Measurements from ENCODE around the gene FAF2.

The FAF2 gene

DNA sequence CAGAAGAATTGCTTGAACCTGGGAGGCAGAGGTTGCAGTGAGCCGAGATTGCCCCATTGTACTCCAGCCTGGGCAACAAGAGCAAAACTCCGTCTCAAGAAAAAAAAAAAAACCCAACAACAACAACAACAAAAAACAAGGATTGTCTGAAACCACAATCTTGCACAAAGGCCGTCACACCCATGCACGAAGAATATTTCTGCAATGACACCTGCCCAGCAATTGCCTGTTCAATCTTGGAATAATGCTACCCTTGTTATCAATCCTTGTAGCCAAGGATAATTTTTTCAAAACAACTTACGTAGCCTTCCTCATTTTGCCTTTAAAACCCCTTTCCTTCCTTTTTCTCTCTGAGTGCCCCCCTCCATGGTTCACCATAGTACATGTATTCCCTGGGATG is 28.1 kb upstream of the FAF2 start:
- no peaks in the 10 kb centered on the region; the same call in 1 of the 2 replicates for H3K27me3 ChIP-seq (ENCODE audit: insufficient read depth, low read length)
- H3K4me1 ChIP-seq (ENCODE audit: control insufficient read depth, insufficient read depth, low read length, unreplicated experiment) = peaks cover 5% of the 10 kb centered on the region
- no peak overlapping the region for H3K4me3 ChIP-seq (ENCODE audit: low read depth, low read length)
- no peaks in the 10 kb centered on the region for H3K36me3 ChIP-seq (ENCODE audit: insufficient read depth, low read length)
- H3K79me2 ChIP-seq (ENCODE audit: control insufficient read depth, insufficient read depth, low read length, unreplicated experiment) = peaks cover 12% of the 10 kb centered on the region
- no peak overlapping the region for H3K27ac ChIP-seq (ENCODE audit: low read depth, low read length)
- no peak overlapping the region for H2AFZ ChIP-seq (ENCODE audit: low read length, unreplicated experiment)

DNA sequence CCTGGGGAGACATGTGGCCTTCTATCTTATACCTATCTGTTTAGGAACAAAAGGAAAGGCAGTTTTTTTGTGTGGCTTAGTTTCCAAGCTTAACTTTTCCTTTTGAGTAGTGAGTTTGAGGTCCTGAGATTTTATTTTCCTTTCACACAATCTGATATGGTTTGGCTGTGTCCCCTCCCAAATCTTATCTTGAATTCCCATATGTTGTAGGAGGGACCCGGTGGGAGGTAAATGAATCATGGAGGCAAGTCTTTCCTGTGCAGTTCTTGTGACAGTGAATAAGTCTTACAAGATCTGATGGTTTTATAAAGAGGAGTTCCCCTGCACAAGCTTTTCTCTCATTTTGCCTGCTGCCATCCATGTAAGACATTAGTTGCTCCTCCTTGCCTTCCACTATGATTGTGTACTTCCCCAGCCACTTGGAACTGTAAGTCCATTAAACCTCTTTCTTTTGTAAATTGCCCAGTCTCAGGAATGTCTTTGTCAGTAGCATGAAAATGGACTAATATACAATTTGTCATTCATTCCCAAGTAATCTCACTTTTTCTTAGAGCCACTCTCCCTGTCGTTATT is 27.1 kb upstream of the FAF2 start:
- H3K27me3 ChIP-seq (ENCODE audit: insufficient read depth, low read length) = no peaks in the 10 kb centered on the region; the same call in 1 of the 2 replicates
- no peak overlapping the region for H2AFZ ChIP-seq (ENCODE audit: low read length, unreplicated experiment)
- H3K4me1 ChIP-seq (ENCODE audit: control insufficient read depth, insufficient read depth, low read length, unreplicated experiment) = peaks cover 3% of the 10 kb centered on the region
- peaks cover 3% of the 10 kb centered on the region for H3K79me2 ChIP-seq (ENCODE audit: control insufficient read depth, insufficient read depth, low read length, unreplicated experiment)
- H3K36me3 ChIP-seq (ENCODE audit: insufficient read depth, low read length) = no peaks in the 10 kb centered on the region
- H3K4me3 ChIP-seq (ENCODE audit: low read depth, low read length) = no peak overlapping the region
- H3K27ac ChIP-seq (ENCODE audit: low read depth, low read length) = no peak overlapping the region

DNA sequence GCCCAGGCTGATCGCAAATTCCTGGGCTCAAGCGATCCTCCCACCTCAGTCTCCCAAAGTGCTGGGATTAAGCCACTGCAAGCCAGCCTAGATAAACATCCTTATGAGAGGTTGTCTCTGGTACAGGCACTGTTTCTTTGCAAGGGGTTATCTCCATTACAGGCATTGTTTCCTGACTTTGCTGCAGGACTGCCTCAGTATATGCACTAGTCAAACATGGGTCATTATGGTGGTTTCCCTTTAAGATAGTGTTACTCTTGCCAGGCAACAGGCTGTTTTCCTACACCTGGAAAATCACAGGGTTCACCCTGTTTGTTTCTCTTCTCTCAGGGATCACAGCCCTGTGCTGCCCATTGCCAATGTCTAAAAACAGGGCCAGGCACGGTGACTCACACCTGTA is 24.0 kb upstream of the FAF2 start:
- H3K27ac ChIP-seq (ENCODE audit: low read depth, low read length) = no peak overlapping the region
- no peak overlapping the region for H3K4me3 ChIP-seq (ENCODE audit: low read depth, low read length)

DNA sequence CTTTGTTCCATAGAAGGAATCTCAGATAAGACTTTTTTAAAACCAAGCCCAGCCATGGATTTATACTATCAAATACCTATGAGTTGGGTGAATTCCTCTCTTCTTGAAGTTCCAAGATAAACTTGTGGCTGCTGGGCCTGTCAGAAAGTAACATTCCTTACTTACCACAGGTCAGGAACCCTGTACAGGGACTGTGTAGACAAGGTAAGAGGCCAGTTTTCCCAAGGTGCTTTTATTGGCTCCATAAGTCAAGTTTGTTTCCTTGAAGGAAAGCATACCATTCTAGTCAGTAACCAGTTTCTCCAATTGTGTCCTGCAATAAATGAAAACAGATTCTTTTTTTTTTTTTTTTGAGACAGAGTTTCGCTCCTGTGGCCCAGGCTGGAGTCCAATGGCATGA is 23.0 kb upstream of the FAF2 start:
- no peak overlapping the region for H3K27ac ChIP-seq (ENCODE audit: low read depth, low read length)
- H2AFZ ChIP-seq (ENCODE audit: low read length, unreplicated experiment) = no peak overlapping the region
- H3K4me3 ChIP-seq (ENCODE audit: low read depth, low read length) = no peak overlapping the region
- H3K27me3 ChIP-seq (ENCODE audit: insufficient read depth, low read length) = no peaks in the 10 kb centered on the region; the same call in 1 of the 2 replicates
- H3K79me2 ChIP-seq (ENCODE audit: control insufficient read depth, insufficient read depth, low read length, unreplicated experiment) = no peaks in the 10 kb centered on the region
- H3K36me3 ChIP-seq (ENCODE audit: insufficient read depth, low read length) = no peaks in the 10 kb centered on the region
- H3K4me1 ChIP-seq (ENCODE audit: control insufficient read depth, insufficient read depth, low read length, unreplicated experiment) = no peaks in the 10 kb centered on the region

More for the DNA sequence above, 24.0 kb upstream of the FAF2 start:
- Histone ChIP-seq H3K36me3 (ENCODE audit: insufficient read depth, low read length) (no peaks in the 10 kb centered on the region), H3K79me2 (ENCODE audit: control insufficient read depth, insufficient read depth, low read length, unreplicated experiment) (no peaks in the 10 kb centered on the region), H3K4me1 (ENCODE audit: control insufficient read depth, insufficient read depth, low read length, unreplicated experiment) (no peaks in the 10 kb centered on the region), H2AFZ (ENCODE audit: low read length, unreplicated experiment) (no peak overlapping the region), H3K27me3 (ENCODE audit: insufficient read depth, low read length) (no peaks in the 10 kb centered on the region; the same call in 1 of the 2 replicates)

DNA sequence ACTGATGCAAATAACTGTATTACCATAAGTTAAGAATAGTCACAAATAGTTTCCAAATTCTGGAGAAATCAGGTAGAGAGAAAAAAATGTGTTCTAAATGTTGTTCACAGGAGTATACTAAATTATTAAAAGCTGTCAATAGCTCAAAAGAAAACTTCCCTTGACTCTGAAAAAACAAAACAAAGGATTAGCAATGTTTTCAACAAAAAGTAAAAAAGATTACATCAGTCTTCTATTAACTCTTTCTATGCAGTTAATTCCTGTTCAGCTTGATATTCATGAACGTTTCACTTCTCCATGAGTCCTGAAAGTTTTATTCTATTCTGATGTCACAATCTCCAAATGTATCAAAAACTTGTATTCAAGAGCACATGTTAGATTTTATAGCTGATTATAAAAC is 22.4 kb upstream of the FAF2 start:
- no peak overlapping the region for H2AFZ ChIP-seq (ENCODE audit: low read length, unreplicated experiment)
- H3K79me2 ChIP-seq (ENCODE audit: control insufficient read depth, insufficient read depth, low read length, unreplicated experiment) = no peaks in the 10 kb centered on the region
- no peaks in the 10 kb centered on the region for H3K4me1 ChIP-seq (ENCODE audit: control insufficient read depth, insufficient read depth, low read length, unreplicated experiment)
- H3K27ac ChIP-seq (ENCODE audit: low read depth, low read length) = no peak overlapping the region
- no peaks in the 10 kb centered on the region for H3K36me3 ChIP-seq (ENCODE audit: insufficient read depth, low read length)
- H3K27me3 ChIP-seq (ENCODE audit: insufficient read depth, low read length) = no peaks in the 10 kb centered on the region; the same call in 1 of the 2 replicates
- H3K4me3 ChIP-seq (ENCODE audit: low read depth, low read length) = no peak overlapping the region

DNA sequence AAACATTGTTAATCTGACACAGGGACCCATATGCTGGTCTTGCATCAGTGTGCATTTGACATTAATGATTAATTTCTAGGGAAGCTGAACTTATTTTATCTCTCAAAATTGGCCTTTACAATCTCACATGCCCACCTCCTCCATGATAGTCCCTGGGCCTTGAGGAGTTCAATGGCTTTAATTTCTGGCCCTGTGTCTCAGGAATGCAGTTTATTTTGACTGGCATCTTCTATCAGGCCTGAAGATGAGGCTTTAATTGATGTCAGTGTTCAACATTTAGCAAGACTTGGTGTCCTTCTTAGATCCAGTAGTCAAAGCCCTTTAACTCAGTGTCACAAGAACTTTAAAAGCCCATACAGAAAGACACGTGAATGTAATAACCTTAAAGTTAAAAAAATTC is 21.3 kb upstream of the FAF2 start:
- Histone ChIP-seq H3K4me1 (ENCODE audit: control insufficient read depth, insufficient read depth, low read length, unreplicated experiment) (no peaks in the 10 kb centered on the region), H3K27ac (ENCODE audit: low read depth, low read length) (no peak overlapping the region), H3K4me3 (ENCODE audit: low read depth, low read length) (no peak overlapping the region), H3K36me3 (ENCODE audit: insufficient read depth, low read length) (no peaks in the 10 kb centered on the region), H3K27me3 (ENCODE audit: insufficient read depth, low read length) (no peaks in the 10 kb centered on the region), H2AFZ (ENCODE audit: low read length, unreplicated experiment) (no peak overlapping the region), H3K79me2 (ENCODE audit: control insufficient read depth, insufficient read depth, low read length, unreplicated experiment) (no peaks in the 10 kb centered on the region)

DNA sequence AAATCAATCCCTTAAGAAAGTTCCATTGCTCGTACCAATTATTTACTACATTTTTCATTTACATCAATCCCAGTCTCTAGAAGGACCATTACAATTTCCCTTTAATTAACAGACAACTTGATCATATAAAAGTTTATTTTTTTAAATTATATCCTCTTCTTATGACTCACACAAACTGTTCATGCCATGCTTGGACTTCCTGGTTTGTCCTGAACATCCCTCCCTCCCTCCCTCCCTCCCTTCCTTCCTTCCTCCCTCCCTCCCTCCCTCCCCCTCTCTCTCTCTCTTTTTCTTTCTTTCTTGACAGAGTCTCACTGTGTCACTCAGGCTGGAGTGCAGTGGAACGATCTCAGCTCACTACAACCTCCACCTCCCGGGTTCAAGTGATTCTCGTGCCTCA is 20.2 kb upstream of the FAF2 start:
- H3K79me2 ChIP-seq (ENCODE audit: control insufficient read depth, insufficient read depth, low read length, unreplicated experiment) = no peaks in the 10 kb centered on the region
- no peaks in the 10 kb centered on the region for H3K36me3 ChIP-seq (ENCODE audit: insufficient read depth, low read length)
- H3K27ac ChIP-seq (ENCODE audit: low read depth, low read length) = no peak overlapping the region
- H2AFZ ChIP-seq (ENCODE audit: low read length, unreplicated experiment) = peak overlapping the region; percentile 12
- no peaks in the 10 kb centered on the region for H3K4me1 ChIP-seq (ENCODE audit: control insufficient read depth, insufficient read depth, low read length, unreplicated experiment)
- no peaks in the 10 kb centered on the region for H3K27me3 ChIP-seq (ENCODE audit: insufficient read depth, low read length)
- no peak overlapping the region for H3K4me3 ChIP-seq (ENCODE audit: low read depth, low read length)

DNA sequence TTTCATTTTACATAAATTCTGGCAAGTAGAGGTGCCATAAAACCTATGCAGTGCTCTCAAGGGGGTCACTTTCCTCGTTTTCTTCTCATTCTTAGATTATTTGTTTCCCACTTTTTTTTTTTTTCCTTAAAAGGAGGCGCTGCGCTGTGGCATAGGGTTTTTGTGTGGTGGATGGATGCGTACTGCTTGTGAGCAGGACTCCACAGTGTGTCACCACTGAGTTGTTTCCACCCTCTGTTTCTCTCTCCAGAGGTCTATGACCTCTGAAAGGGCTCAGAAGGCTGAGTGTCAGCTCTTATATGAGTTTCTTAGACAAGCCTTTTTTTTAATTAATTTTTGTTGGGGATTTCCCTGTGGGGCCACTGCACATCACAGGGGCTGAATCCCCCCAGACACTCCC is 18.2 kb upstream of the FAF2 start:
- Histone ChIP-seq H3K4me3 (ENCODE audit: low read depth, low read length) (no peak overlapping the region), H2AFZ (ENCODE audit: low read length, unreplicated experiment) (no peak overlapping the region), H3K4me1 (ENCODE audit: control insufficient read depth, insufficient read depth, low read length, unreplicated experiment) (no peaks in the 10 kb centered on the region), H3K27ac (ENCODE audit: low read depth, low read length) (no peak overlapping the region), H3K79me2 (ENCODE audit: control insufficient read depth, insufficient read depth, low read length, unreplicated experiment) (no peaks in the 10 kb centered on the region), H3K27me3 (ENCODE audit: insufficient read depth, low read length) (no peaks in the 10 kb centered on the region), H3K36me3 (ENCODE audit: insufficient read depth, low read length) (no peaks in the 10 kb centered on the region)

DNA sequence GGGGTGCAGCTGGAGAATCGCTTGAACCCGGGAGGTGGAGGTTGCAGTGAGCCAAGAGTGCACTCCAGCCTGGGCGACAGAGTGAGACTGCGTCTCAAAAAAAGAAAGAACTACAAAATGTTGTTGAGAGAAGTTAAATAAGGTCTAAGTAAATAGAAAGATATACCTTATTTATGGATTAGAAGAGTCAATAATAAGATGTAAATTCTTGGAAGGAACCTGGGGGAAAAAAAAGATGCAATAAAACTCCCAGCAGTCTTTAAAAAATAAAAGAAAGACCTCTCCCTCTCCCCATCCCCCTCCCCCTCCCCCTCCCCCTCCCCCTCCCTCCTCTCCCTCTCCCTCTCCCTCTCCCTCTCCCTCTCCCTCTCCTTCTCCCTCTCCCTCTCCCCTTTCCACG is 15.5 kb upstream of the FAF2 start:
- Histone ChIP-seq H3K27me3 (ENCODE audit: insufficient read depth, low read length) (no peaks in the 10 kb centered on the region), H2AFZ (ENCODE audit: low read length, unreplicated experiment) (no peak overlapping the region), H3K4me1 (ENCODE audit: control insufficient read depth, insufficient read depth, low read length, unreplicated experiment) (peaks cover 6% of the 10 kb centered on the region), H3K36me3 (ENCODE audit: insufficient read depth, low read length) (no peaks in the 10 kb centered on the region), H3K79me2 (ENCODE audit: control insufficient read depth, insufficient read depth, low read length, unreplicated experiment) (no peaks in the 10 kb centered on the region), H3K4me3 (ENCODE audit: low read depth, low read length) (no peak overlapping the region), H3K27ac (ENCODE audit: low read depth, low read length) (no peak overlapping the region)

DNA sequence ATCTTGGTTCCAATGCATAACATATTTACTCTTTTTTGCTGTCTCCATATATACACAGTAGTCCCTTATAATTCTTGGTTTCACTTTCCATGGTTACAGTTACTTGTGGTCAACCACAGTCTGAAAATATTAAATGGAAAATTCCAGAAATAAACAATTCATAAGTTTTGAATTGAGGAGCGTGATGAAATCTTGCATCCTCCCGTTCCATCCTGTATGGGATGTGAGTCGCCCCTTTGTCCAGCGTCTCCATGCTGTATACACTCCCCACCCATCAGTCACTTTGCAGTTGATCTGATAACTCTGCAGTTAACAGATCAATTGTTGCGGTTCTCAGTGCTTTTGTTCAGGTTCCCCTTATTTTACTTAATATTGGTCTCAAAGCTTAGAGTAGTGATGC is 11.5 kb upstream of the FAF2 start:
- no peaks in the 10 kb centered on the region for H3K79me2 ChIP-seq (ENCODE audit: control insufficient read depth, insufficient read depth, low read length, unreplicated experiment)
- no peaks in the 10 kb centered on the region for H3K27me3 ChIP-seq (ENCODE audit: insufficient read depth, low read length)
- H2AFZ ChIP-seq (ENCODE audit: low read length, unreplicated experiment) = peak overlapping the region; percentile 58
- H3K27ac ChIP-seq (ENCODE audit: low read depth, low read length) = no peak overlapping the region
- H3K4me1 ChIP-seq (ENCODE audit: control insufficient read depth, insufficient read depth, low read length, unreplicated experiment) = peaks cover 17% of the 10 kb centered on the region
- H3K36me3 ChIP-seq (ENCODE audit: insufficient read depth, low read length) = no peaks in the 10 kb centered on the region
- H3K4me3 ChIP-seq (ENCODE audit: low read depth, low read length) = peak overlapping the region; percentile 71

DNA sequence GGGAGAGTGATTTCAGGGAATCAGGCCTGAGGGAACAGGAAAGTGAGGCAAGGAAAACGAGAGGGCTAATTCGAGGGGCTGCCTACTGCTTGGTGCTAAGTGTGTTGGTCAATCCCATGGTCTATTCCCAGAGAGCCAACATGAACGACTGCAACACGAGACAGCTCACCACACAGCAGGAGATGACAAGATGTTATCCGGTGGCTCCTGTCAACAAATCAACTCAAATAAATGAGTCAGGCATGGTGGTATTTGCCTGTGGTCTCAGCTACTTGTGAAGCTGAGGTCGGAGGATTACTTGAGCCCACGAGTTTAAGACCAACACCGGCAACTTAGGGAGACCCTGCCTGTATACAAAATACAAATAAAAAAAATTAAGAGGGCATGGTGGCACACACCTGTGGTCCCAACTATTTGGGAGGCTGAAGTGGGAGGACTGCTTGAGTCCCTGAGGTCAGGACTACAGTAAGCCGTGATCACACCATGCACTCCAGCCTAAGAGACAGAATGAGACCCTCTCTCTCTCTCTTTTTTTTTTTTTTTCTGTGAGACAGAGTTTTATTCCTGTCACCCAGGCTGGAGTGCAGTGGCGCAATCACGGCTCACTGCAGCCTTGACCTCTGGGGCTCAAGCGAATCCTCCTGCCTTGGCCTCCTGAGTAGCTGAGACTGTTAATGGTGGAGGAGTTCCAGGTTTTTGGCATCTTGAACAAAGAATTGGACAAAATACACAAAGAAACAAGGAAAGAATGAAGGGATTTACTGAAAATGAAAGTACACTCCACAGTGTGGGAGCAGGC is 9.0 kb upstream of the FAF2 start:
- no peak overlapping the region for H3K27ac ChIP-seq (ENCODE audit: low read depth, low read length)
- H3K79me2 ChIP-seq (ENCODE audit: control insufficient read depth, insufficient read depth, low read length, unreplicated experiment) = no peaks in the 10 kb centered on the region
- H3K27me3 ChIP-seq (ENCODE audit: insufficient read depth, low read length) = no peaks in the 10 kb centered on the region
- no peak overlapping the region for H2AFZ ChIP-seq (ENCODE audit: low read length, unreplicated experiment)
- no peaks in the 10 kb centered on the region for H3K36me3 ChIP-seq (ENCODE audit: insufficient read depth, low read length)
- peaks cover 23% of the 10 kb centered on the region for H3K4me1 ChIP-seq (ENCODE audit: control insufficient read depth, insufficient read depth, low read length, unreplicated experiment)
- no peak overlapping the region for H3K4me3 ChIP-seq (ENCODE audit: low read depth, low read length)
